SIG-M5 treated with dmso at 0.1 percent for 504 hours (cell line): ENCODE results near the gene SNRPA1.
"Not testable (repeated sequence)": the region's sequence is repeated elsewhere in the genome, so short reads cannot be mapped to it uniquely, and the experiment has no call there.

Experiments
- DNase-seq: peaks from one replicate; lab custom pipeline; 2025; ENCODE audit not compliant: unreplicated experiment; lab: John Stamatoyannopoulos, UW

SNRPA1 gene

GRCh38 chr15:101294731-101295606, at the start of gene SNRPA1:
SNRPA1 (minus strand) TSS chr15:101295248; CDS start chr15:101295178, 70 bp downstream.
- DNase-seq: peak; percentile 91

- peak; percentile 21 for DNase-seq
Measured at GRCh38 chr15:101342056-101342455, 47.0 kb upstream of the SNRPA1 start.

- DNase-seq: no peak
Measured at GRCh38 chr15:101338502-101339057, 43.5 kb upstream of the SNRPA1 start.

GRCh38 chr15:101337976-101338375, 42.9 kb upstream of the SNRPA1 start:
- no peak for DNase-seq

- not testable (repeated sequence) for DNase-seq
Measured at GRCh38 chr15:101333907-101334789, 39.1 kb upstream of the SNRPA1 start.

- DNase-seq: no peak
Measured at GRCh38 chr15:101332061-101332467, 37.0 kb upstream of the SNRPA1 start.

- no peak for DNase-seq
Measured at GRCh38 chr15:101329867-101330380, 34.9 kb upstream of the SNRPA1 start.

GRCh38 chr15:101329309-101329863, 34.3 kb upstream of the SNRPA1 start:
- DNase-seq: no peak

GRCh38 chr15:101328001-101328400, 33.0 kb upstream of the SNRPA1 start:
- no peak for DNase-seq

GRCh38 chr15:101327147-101327740, 32.2 kb upstream of the SNRPA1 start:
- DNase-seq: no peak

GRCh38 chr15:101326462-101327146, 31.6 kb upstream of the SNRPA1 start:
- DNase-seq: no peak

- DNase-seq: no peak
Measured at GRCh38 chr15:101326026-101326315, 30.9 kb upstream of the SNRPA1 start.

GRCh38 chr15:101325263-101326025, 30.4 kb upstream of the SNRPA1 start:
- DNase-seq: no peak

- no peak for DNase-seq
Measured at GRCh38 chr15:101324524-101325177, 29.6 kb upstream of the SNRPA1 start.

- no peak for DNase-seq
Measured at GRCh38 chr15:101323793-101324523, 28.9 kb upstream of the SNRPA1 start.

GRCh38 chr15:101322854-101323477, 27.9 kb upstream of the SNRPA1 start:
- DNase-seq: no peak

GRCh38 chr15:101322016-101322695, 27.1 kb upstream of the SNRPA1 start:
- DNase-seq: no peak
